ENCODE measurements around the gene S100A14. TPM values are rescaled to one million over a fixed set of nuclear protein-coding genes. Genes with fewer than 3 reads are reported as not detected.

S100A14 gene
- polyA plus RNA-seq, 2 of the 4 experiments (the other 2 are of a cell fraction): 0.21 TPM

GRCh38 chr1:153566414-153567371, 49.4 kb downstream of the S100A14 start (continued):
- TF ChIP-seq CTCF (IDR thresholded peaks at IDR 0.05) (no peak), FOXS1 (CRISPR knock-in tag; IDR thresholded peaks at IDR 0.05) (peak; percentile 44), RCOR1 (IDR thresholded peaks at IDR 0.05; ENCODE audit: low read depth, low read length) (no peak), PHF8 (IDR thresholded peaks at IDR 0.05; ENCODE audit: borderline replicate concordance, low read depth) (no peak), SMC3 (IDR thresholded peaks at IDR 0.05) (peak; percentile 54; the same call in 2 of the 3 replicates), ELK1 (IDR thresholded peaks at IDR 0.05; ENCODE audit: low read depth, low read length) (no peak), PBX3 (IDR thresholded peaks at IDR 0.05) (peak; percentile 92), EHF (CRISPR knock-in tag; IDR thresholded peaks at IDR 0.05) (peak; percentile 79; the same call in 1 of the 2 replicates), MYC (IDR thresholded peaks at IDR 0.05; ENCODE audit: borderline replicate concordance, low read length) (0 out of 2 replicates have a peak, but pooled peaks have one; percentile 2), KDM1A (IDR thresholded peaks at IDR 0.05; ENCODE audit: low read depth) (no peak), E2F6 (IDR thresholded peaks at IDR 0.05; ENCODE audit: borderline replicate concordance, low read depth) (peak; percentile 60; the same call in 1 of the 2 replicates), EHMT2 (IDR thresholded peaks at IDR 0.05; ENCODE audit: low read depth) (no peak), FOSL2 (IDR thresholded peaks at IDR 0.05) (peak; percentile 99), FOSL2 (CRISPR knock-in tag; IDR thresholded peaks at IDR 0.05) (peak; percentile 100), JUNB (IDR thresholded peaks at IDR 0.05) (peak; percentile 97), ZC3H11A (IDR thresholded peaks at IDR 0.05) (no peak), HOXB13 (CRISPR knock-in tag; IDR thresholded peaks at IDR 0.05; ENCODE audit: low read depth) (peak; percentile 81; the same call in 1 of the 2 replicates), EP300 (IDR thresholded peaks at IDR 0.05) (peak; percentile 75 to 85; a peak in 3 of 5 replicates), RARB (CRISPR knock-in tag; IDR thresholded peaks at IDR 0.05) (no peak; the same call in 1 of the 2 replicates), HDAC2 (IDR thresholded peaks at IDR 0.05) (no peak), BCL3 (IDR thresholded peaks at IDR 0.05) (peak; percentile 59; the same call in 1 of the 3 replicates), BHLHE40 (IDR thresholded peaks at IDR 0.05; ENCODE audit: low read depth, low read length) (no peak), TFCP2L1 (CRISPR knock-in tag; IDR thresholded peaks at IDR 0.05) (no peak; the same call in none of the 2 replicates), CBX8 (IDR thresholded peaks at IDR 0.05) (no peak), CHD2 (IDR thresholded peaks at IDR 0.05; ENCODE audit: low read length, partially characterized antibody) (peak; percentile 68), ATOH8 (CRISPR knock-in tag; IDR thresholded peaks at IDR 0.05; ENCODE audit: low read depth) (peak; percentile 90), GATA3 (IDR thresholded peaks at IDR 0.05; ENCODE audit: borderline replicate concordance) (peak; percentile 94), HEYL (CRISPR knock-in tag; IDR thresholded peaks at IDR 0.05) (0 out of 2 replicates have a peak, but pooled peaks have one; percentile 73), NFE2L2 (conservative IDR thresholded peaks at IDR 0.05; ENCODE audit: low read length) (peak; percentile 22; the same call in 1 of the 2 replicates), REST (IDR thresholded peaks at IDR 0.05) (no peak), MAFK (IDR thresholded peaks at IDR 0.05; ENCODE audit: partially characterized antibody) (peak; percentile 51), SREBF2 (IDR thresholded peaks at IDR 0.05) (no peak)

Measured in A549 (cell line).